ENCODE measurements around the gene SS18L1.

- TF ChIP-seq CTCF (IDR thresholded peaks at IDR 0.05) (no peak), POLR2A (IDR thresholded peaks at IDR 0.05) (no peak)
Measured at GRCh38 chr20:62208795-62209755, 65.5 kb downstream of the SS18L1 start.
